IgD-negative memory B cell (primary cell): ENCODE measurements around the gene BMERB1. TPM values are rescaled to one million over a fixed set of nuclear protein-coding genes. Genes with fewer than 3 reads are reported as not detected.
"Not testable (repeated sequence)": the region's sequence is repeated elsewhere in the genome, so short reads cannot be mapped to it uniquely, and the experiment has no call there.

Source experiments
- H3K27ac Mint-ChIP-seq, 3 donors: one replicate each; pipeline ENCODE4 v1.8.0; 2020 to 2022; ENCODE audit warnings: mild to moderate bottlenecking in 3 of 3, mixed read lengths in 3 of 3, moderate library complexity in 1 of 3
- H3K27me3 Mint-ChIP-seq: one replicate; pipeline ENCODE4 v1.8.0; 2021; ENCODE audit warnings: mixed read lengths
- H3K36me3 Mint-ChIP-seq: one replicate; pipeline ENCODE4 v1.8.0; 2020; ENCODE audit warnings: mild to moderate bottlenecking, mixed read lengths
- H3K4me1 Mint-ChIP-seq, 3 donors: one replicate each; pipeline ENCODE4 v1.8.0; 2020 to 2022; ENCODE audit warnings: mixed read lengths in 3 of 3, mild to moderate bottlenecking in 1 of 3
- H3K4me3 Mint-ChIP-seq, 4 donors: one replicate each; pipeline ENCODE4 v1.8.0; 2020 to 2022; ENCODE audit warnings: mild to moderate bottlenecking in 4 of 4, mixed read lengths in 4 of 4, moderate library complexity in 3 of 4
- H3K9me3 Mint-ChIP-seq, 3 donors: one replicate each; pipeline ENCODE4 v1.8.0; 2020 to 2021; ENCODE audit warnings: mixed read lengths in 3 of 3, mild to moderate bottlenecking in 1 of 3
- polyA plus RNA-seq: library from polyadenylated mRNA; unstranded; fragments of 300-500 nt; fragmentation: Illumina TruSeq; gene quantifications from one replicate; pipeline ENCODE4 v1.2.3, GENCODE V29; 2021

Gene BMERB1
- polyA plus RNA-seq, result 4.2 TPM

GRCh38 chr16:15434425-15435215, at the start of gene BMERB1:
BMERB1 (plus strand) TSS chr16:15434588; CDS start chr16:15434654, 66 bp downstream.
- Mint-ChIP-seq H3K4me1 (peaks cover 10 to 12% (median 11%) of the 10 kb centered on the region in 3 donors), H3K4me3 (peak within 1 kb of the TSS; percentile 80 to 92 (median 87)), H3K9me3 (no peaks in the 10 kb centered on the region), H3K27me3 (peaks cover 18% of the 10 kb centered on the region), H3K27ac (peak within 1 kb of the TSS in 2 of 3 donors; percentile 13 to 15), H3K36me3 (peaks cover 1% of the 10 kb centered on the region)

- not testable (repeated sequence) for H3K9me3 Mint-ChIP-seq, H3K4me3 Mint-ChIP-seq, H3K36me3 Mint-ChIP-seq, H3K27me3 Mint-ChIP-seq, H3K27ac Mint-ChIP-seq, H3K4me1 Mint-ChIP-seq
Measured at GRCh38 chr16:15388060-15388459, 46.3 kb upstream of the BMERB1 start.

DNA sequence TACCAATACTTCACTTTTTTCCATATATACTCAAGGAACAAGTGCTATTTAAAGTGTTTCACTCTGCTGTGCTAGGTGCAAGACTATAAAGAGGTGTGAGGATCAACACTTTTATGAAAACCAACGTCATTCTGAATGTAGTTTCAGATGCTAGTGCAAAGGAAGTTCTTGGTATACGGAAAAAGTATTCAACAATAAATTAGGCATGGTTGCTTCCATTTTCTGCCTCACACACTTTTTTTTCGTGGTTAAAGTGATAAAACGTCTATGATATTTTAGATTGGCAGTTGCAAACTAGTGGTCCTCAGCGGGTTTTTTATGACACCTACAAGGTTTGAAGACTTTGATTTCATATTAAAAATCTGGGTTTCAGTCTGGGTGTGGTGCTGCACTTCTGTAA, 44.5 kb upstream of the BMERB1 start:
- not testable (repeated sequence) for H3K4me3 Mint-ChIP-seq, H3K27me3 Mint-ChIP-seq, H3K36me3 Mint-ChIP-seq, H3K4me1 Mint-ChIP-seq, H3K9me3 Mint-ChIP-seq, H3K27ac Mint-ChIP-seq

- H3K27me3 Mint-ChIP-seq, H3K27ac Mint-ChIP-seq, H3K9me3 Mint-ChIP-seq, H3K4me1 Mint-ChIP-seq, H3K36me3 Mint-ChIP-seq: not testable (repeated sequence)
- peak overlapping the region in 1 of 4 donors; percentile 30 for H3K4me3 Mint-ChIP-seq
Measured at GRCh38 chr16:15393025-15393424, 41.4 kb upstream of the BMERB1 start.

DNA sequence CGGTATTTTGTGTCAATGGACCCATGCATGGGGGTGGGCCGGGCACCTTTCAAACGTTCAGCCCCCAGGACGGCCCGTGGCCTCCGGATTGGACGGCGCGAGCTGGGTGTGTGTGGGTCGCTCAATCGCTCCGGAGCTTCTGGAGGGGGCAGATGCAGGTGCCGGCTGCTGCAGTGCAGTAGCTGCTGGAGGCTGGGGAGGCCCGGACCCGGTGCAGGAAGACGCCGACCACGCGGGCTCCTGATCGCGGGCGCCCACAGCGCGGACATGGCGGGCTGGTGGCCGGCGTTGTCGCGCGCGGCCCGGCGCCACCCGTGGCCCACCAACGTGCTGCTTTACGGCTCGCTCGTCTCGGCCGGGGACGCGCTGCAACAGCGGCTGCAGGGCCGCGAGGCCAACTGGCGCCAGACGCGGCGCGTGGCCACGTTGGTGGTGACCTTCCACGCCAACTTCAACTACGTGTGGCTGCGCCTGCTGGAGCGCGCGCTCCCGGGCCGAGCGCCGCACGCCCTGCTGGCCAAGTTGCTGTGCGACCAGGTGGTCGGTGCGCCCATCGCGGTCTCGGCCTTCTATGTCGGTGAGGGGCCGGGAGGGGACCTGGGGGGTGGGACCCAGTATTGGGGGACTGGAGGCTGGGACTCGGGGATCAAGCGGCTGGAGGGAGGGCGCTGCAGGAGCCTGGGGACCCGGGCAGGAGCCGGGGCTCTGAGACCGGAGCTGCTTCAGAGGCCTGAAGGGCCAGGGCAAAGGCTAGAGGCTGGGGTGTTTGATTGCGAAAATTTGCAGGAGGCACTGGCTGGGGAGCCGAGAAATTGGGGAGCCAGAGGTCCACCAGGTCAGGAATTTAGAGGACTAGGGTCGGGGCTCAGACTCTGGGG, 38.5 kb upstream of the BMERB1 start, which contains the start of gene MPV17L:
MPV17L (plus strand) TSS at position 124 of the 878 bp plus-strand sequence; CDS start at position 268, 144 bp downstream.
- peak within 1 kb of the TSS; percentile 17 to 74 (median 69) for H3K4me3 Mint-ChIP-seq
- not testable (repeated sequence) for H3K27ac Mint-ChIP-seq, H3K27me3 Mint-ChIP-seq, H3K36me3 Mint-ChIP-seq, H3K9me3 Mint-ChIP-seq, H3K4me1 Mint-ChIP-seq

GRCh38 chr16:15396509-15396829, 37.9 kb upstream of the BMERB1 start:
- H3K27me3 Mint-ChIP-seq, result not testable (repeated sequence)

GRCh38 chr16:15396948-15397594, 37.3 kb upstream of the BMERB1 start:
- peak overlapping the region in 2 of 4 donors; percentile 17 to 34 for H3K4me3 Mint-ChIP-seq
- no peaks in the 10 kb centered on the region for H3K36me3 Mint-ChIP-seq
- H3K4me1 Mint-ChIP-seq, result no peaks in the 10 kb centered on the region
- no peaks in the 10 kb centered on the region for H3K9me3 Mint-ChIP-seq
- no peak overlapping the region for H3K27ac Mint-ChIP-seq
- H3K27me3 Mint-ChIP-seq, result peaks cover 6% of the 10 kb centered on the region

More at GRCh38 chr16:15396509-15396829, 37.9 kb upstream of the BMERB1 start:
- H3K27ac Mint-ChIP-seq, H3K4me1 Mint-ChIP-seq, H3K36me3 Mint-ChIP-seq, H3K9me3 Mint-ChIP-seq: not testable (repeated sequence)
- H3K4me3 Mint-ChIP-seq, result peak overlapping the region; percentile 17 to 74 (median 69)

GRCh38 chr16:15398618-15399316, 35.6 kb upstream of the BMERB1 start:
- Mint-ChIP-seq H3K27ac (no peak overlapping the region), H3K4me3 (no peak overlapping the region), H3K27me3 (peaks cover 6% of the 10 kb centered on the region), H3K9me3 (peaks cover 0 to 2% (median 0%) of the 10 kb centered on the region in 3 donors), H3K4me1 (peaks cover 4 to 6% (median 4%) of the 10 kb centered on the region in 3 donors), H3K36me3 (peaks cover 2% of the 10 kb centered on the region)

DNA sequence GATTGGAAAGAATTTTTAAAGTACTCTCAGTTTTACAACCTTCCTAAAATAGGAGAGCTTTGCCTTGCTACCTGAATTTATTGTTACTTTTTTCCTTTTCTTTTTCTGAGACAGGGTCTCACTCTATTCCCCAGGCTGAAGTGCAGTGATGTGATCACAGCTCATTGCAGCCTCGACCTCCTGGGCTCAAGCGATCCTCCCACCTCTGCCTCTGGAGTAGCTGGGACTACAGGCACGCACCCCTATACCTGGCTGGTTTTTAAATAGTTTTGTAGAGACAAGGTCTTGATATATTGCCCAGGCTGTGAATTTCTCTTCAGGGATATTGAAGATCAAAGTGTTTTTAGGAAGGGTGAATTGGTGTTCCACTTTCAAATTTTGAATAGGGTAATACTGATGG, 35.1 kb upstream of the BMERB1 start:
- Mint-ChIP-seq H3K27ac (no peak overlapping the region), H3K4me1 (peaks cover 4 to 9% (median 8%) of the 10 kb centered on the region in 3 donors), H3K9me3 (peaks cover 0 to 2% (median 0%) of the 10 kb centered on the region in 3 donors), H3K27me3 (peaks cover 6% of the 10 kb centered on the region), H3K4me3 (no peak overlapping the region), H3K36me3 (peaks cover 2% of the 10 kb centered on the region)

DNA sequence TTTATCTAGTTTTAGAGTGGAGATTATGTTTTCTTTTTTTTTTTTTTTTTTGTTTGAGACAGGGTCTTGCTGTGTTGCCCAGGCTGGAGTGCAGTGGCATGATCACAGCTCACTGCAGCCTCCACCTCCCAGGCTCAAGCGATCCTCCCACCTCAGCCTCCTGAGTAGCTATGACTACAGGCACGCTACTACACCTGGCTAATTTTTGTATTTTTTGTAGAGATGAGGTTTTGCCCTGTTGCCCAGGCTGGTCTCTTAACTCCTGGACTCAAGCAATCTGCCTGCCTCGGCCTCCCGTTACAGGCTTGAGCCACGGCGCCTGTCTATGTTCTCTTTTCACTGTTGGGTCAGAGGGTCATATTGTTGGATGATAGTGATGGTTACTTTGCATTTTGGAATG, 34.1 kb upstream of the BMERB1 start:
- H3K27me3 Mint-ChIP-seq, H3K27ac Mint-ChIP-seq, H3K9me3 Mint-ChIP-seq, H3K4me3 Mint-ChIP-seq, H3K36me3 Mint-ChIP-seq: not testable (repeated sequence)
- H3K4me1 Mint-ChIP-seq, result peaks cover 4 to 13% (median 9%) of the 10 kb centered on the region in 3 donors

DNA sequence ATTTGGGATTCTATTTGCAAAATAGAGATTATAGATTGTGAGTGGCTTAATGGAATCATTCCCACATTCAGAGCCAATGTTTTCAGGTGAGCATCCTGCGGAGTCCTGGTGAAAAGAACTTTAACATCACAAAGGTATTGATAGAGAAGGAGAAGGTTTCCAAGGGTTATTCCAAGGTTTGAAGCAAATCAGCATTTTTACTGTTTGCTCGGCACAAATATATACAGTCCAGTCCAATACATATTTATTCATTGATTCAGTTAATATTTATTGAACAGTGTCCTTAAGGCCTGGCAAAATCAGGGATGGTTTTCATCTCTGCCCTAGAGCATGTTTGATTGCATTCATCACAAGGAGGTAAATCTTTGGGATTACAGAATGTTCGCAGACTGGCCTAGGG, 32.4 kb upstream of the BMERB1 start:
- no peak overlapping the region for H3K27ac Mint-ChIP-seq
- H3K4me3 Mint-ChIP-seq, result no peak overlapping the region
- H3K36me3 Mint-ChIP-seq, result peaks cover 2% of the 10 kb centered on the region
- peaks cover 4 to 13% (median 9%) of the 10 kb centered on the region in 3 donors for H3K4me1 Mint-ChIP-seq
- peaks cover 0 to 2% (median 0%) of the 10 kb centered on the region in 3 donors for H3K9me3 Mint-ChIP-seq
- no peaks in the 10 kb centered on the region for H3K27me3 Mint-ChIP-seq

DNA sequence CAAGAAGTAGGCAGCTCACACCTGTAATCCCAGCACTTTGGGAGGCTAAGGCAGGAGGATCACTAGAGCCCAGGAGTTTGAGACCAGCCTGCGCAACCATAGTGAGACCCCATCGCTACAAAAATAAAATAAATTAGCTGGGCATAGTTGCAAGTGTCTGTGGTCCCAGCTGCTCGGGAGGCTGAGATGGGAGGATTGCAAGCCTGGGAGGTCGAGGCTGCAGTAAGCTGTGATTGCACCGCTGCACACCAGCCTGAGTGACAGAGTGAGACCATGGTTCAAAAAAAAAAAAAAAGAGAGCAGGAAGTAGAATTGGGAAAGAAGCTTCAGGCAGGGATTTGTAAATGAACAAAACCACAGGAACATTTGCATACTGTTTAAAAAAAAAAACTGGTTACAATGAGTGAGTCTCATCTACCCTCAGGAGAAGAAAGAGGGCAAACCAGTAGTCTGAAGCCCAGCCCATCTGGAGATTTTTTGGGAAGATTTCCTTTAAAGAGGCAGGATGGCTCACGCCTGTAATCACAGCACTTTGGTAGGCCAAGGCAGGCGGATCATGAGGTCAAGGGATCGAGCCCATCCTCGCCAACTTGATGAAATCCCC, 30.9 kb upstream of the BMERB1 start:
- H3K36me3 Mint-ChIP-seq, result peaks cover 2% of the 10 kb centered on the region
- H3K27ac Mint-ChIP-seq, result no peak overlapping the region
- H3K27me3 Mint-ChIP-seq, result no peaks in the 10 kb centered on the region
- H3K9me3 Mint-ChIP-seq, result peaks cover 0 to 2% (median 0%) of the 10 kb centered on the region in 3 donors
- peak overlapping the region in 2 of 4 donors; percentile 68 to 84 for H3K4me3 Mint-ChIP-seq
- H3K4me1 Mint-ChIP-seq, result peaks cover 4 to 13% (median 9%) of the 10 kb centered on the region in 3 donors

DNA sequence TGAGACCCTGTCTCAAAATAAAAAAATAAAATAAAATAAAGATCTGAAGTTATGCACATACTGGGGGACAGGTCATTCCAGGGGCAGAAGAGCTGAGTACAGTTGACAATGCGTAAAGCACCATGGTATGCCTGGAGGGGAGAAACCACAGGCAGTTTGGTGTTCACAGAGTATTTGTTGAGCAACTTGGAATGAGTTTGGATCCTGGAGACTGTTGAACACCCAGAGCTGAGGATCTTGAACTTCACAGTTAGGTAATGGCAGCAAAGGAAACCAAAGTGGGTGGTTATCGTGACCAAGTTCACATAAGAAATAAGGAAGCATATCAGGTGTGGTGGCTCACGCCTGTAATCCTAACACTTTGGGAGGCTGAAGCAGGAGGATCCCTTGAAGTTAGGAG, 30.3 kb upstream of the BMERB1 start:
- not testable (repeated sequence) for H3K27ac Mint-ChIP-seq, H3K27me3 Mint-ChIP-seq, H3K36me3 Mint-ChIP-seq, H3K9me3 Mint-ChIP-seq
- peaks cover 4 to 13% (median 9%) of the 10 kb centered on the region in 3 donors for H3K4me1 Mint-ChIP-seq
- H3K4me3 Mint-ChIP-seq, result peak overlapping the region in 2 of 4 donors; percentile 68 to 84

DNA sequence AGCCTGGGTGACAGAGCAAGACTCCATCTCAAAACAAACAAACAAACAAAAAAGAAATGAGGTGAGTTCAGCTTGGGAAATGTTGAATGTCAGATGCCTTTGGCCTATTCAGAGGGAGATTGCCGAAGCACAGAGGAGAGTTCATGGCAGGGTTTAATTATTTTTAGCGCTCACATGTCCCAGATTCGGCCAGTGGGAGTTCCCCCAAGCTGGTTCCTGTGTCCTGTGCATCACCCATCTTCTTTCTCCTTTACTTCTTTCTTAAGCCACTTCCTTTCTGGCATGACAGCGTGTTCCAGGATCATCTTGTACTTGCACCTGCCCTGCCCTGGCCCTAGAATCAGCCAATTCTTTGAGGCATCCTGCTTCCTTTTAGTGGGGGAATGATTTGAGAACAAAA, 29.6 kb upstream of the BMERB1 start:
- H3K27me3 Mint-ChIP-seq, result no peaks in the 10 kb centered on the region
- no peak overlapping the region for H3K4me3 Mint-ChIP-seq
- H3K4me1 Mint-ChIP-seq, result peaks cover 4 to 13% (median 9%) of the 10 kb centered on the region in 3 donors
- peaks cover 2% of the 10 kb centered on the region for H3K36me3 Mint-ChIP-seq
- H3K9me3 Mint-ChIP-seq, result peaks cover 0 to 2% (median 0%) of the 10 kb centered on the region in 3 donors
- peak overlapping the region in 1 of 3 donors; percentile 8 for H3K27ac Mint-ChIP-seq
